Smooth muscle cell (in vitro differentiated cells): Measurements from ENCODE around the gene POLR2J2. TPM values are rescaled to one million over a fixed set of nuclear protein-coding genes. Genes with fewer than 3 reads are reported as not detected.
"Not testable (repeated sequence)": the region's sequence is repeated elsewhere in the genome, so short reads cannot be mapped to it uniquely, and the experiment has no call there.

Source experiments
- DNase-seq: peaks from one replicate; lab custom pipeline; 2025; ENCODE audit not compliant: unreplicated experiment; lab: John Stamatoyannopoulos, UW
- H2AFZ ChIP-seq: fragments of 200-600 bp; sonication (generic); 2 replicates; pipeline ENCODE4 v1.6.0; 2016; ENCODE audit warnings: antibody characterized with exemption, low read depth, mild to moderate bottlenecking
- H3F3A ChIP-seq: fragments of 200-600 bp; sonication (generic); 2 replicates; pipeline ENCODE4 v1.6.0; 2017; ENCODE audit warnings: antibody characterized with exemption, low read depth
- H3K27ac ChIP-seq: fragments of 200-600 bp; sonication (generic); 2 replicates; pipeline ENCODE4 v1.5.1; 2016; ENCODE audit warnings: low read depth, mild to moderate bottlenecking
- H3K27me3 ChIP-seq: fragments of 200-600 bp; sonication (generic); 2 replicates; pipeline ENCODE4 v1.6.1; 2016; ENCODE audit warnings: low read depth, mild to moderate bottlenecking
- H3K36me3 ChIP-seq: fragments of 200-600 bp; sonication (generic); 2 replicates; pipeline ENCODE4 v1.5.1; 2016; ENCODE audit warnings: low read depth
- H3K4me1 ChIP-seq: fragments of 200-600 bp; sonication (generic); 2 replicates; pipeline ENCODE4 v1.5.1; 2016; ENCODE audit warnings: low read depth
- H3K4me2 ChIP-seq: fragments of 200-600 bp; sonication (generic); 2 replicates; pipeline ENCODE4 v1.6.0; 2016; ENCODE audit warnings: mild to moderate bottlenecking
- H3K4me3 ChIP-seq: fragments of 200-600 bp; sonication (generic); 2 replicates; pipeline ENCODE4 v1.5.1; 2016; ENCODE audit warnings: mild to moderate bottlenecking
- H3K79me2 ChIP-seq: fragments of 200-600 bp; sonication (generic); 2 replicates; pipeline ENCODE4 v1.6.0; 2016; ENCODE audit warnings: low read depth, mild to moderate bottlenecking
- H3K9ac ChIP-seq: fragments of 200-600 bp; sonication (generic); 2 replicates; pipeline ENCODE4 v1.6.0; 2016; ENCODE audit warnings: low read depth
- H3K9me3 ChIP-seq: fragments of 200-600 bp; sonication (generic); replicated peaks from 2 replicates; pipeline ENCODE4 v1.5.1; 2016; ENCODE audit warnings: low read depth
- H4K20me1 ChIP-seq: fragments of 200-600 bp; sonication (generic); 2 replicates; pipeline ENCODE4 v1.6.0; 2016; ENCODE audit warnings: low read depth
- WGBS: methylation state at CpG from one replicate; pipeline ENCODE4 v1.1.7; 2016; ENCODE audit warnings: low lambda C conversion rate; 5-methylcytosine and 5-hydroxymethylcytosine counted together
- polyA plus RNA-seq: library from polyadenylated mRNA; unstranded; fragments of >200 nt; fragmentation: Nextera tagmentation; extraction: Ambion mirVana; gene quantifications from 2 replicates; pipeline ENCODE4 v1.2.1, GENCODE V29; 2016
- total RNA-seq: library from RNA; depleted of rRNA; stranded (reverse); fragments of >200 nt; gene quantifications from 2 replicates; pipeline ENCODE4 v1.2.3, GENCODE V29; 2014

Gene POLR2J2
- total and polyA plus RNA-seq, 2 experiments from 2014 or later = 0.10 to 2.9 TPM

DNA sequence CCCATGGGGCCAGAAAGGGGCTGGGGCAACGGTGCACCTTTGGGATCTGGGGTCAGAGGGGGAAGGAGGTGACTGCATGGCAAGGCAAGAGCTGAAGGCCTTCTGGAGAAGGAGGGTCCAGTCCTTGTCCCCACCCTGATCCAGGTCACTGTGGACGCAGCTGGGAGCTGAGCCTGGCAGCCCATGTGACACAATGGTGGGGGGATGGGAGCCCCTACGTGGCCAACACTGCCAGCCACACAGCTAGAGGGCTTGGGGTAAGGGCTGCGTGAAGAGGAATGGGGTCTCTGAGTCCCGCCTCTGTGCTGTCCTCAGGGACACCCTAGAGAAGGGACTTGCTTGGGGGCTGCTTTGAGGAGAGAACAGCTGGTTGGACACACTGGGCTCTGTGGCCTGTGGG, 9.3 kb upstream of the POLR2J2 start:
- not testable (repeated sequence) for H3K4me2 ChIP-seq, H3K9ac ChIP-seq, H3K4me3 ChIP-seq, H3K79me2 ChIP-seq, H3K9me3 ChIP-seq, H3K36me3 ChIP-seq, H2AFZ ChIP-seq, H3K27me3 ChIP-seq, H3K27ac ChIP-seq, H3F3A ChIP-seq, H4K20me1 ChIP-seq, DNase-seq, H3K4me1 ChIP-seq
- no CpG with 5 or more reads among the region's 5 CpGs for WGBS

DNA sequence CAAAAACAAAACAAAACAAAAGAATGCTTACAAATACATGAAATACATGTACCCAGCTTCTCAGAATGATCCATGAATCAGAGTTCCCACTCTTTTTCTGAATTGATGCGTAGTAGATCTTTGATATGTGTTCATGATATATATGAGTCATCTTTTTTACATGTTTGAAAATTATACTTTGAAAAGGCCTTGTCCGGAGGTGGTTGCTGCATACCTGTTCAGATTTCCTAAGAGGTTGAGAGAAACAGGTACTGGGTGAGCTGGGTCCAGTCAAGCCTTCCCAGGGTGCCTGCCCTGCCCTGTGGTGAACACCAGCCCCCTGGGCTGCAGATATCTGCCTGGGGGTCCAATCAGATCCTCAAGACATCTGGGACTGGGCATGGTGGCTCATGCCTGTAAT, 4.1 kb upstream of the POLR2J2 start:
- not testable (repeated sequence) for H3K4me1 ChIP-seq, H4K20me1 ChIP-seq, H3K9ac ChIP-seq, H3K9me3 ChIP-seq, H3K79me2 ChIP-seq, H3K27me3 ChIP-seq, H3K4me2 ChIP-seq, H3K4me3 ChIP-seq, H2AFZ ChIP-seq, DNase-seq, H3K27ac ChIP-seq, H3F3A ChIP-seq, H3K36me3 ChIP-seq
- WGBS = 100% methylated on average over 1 of the region's 2 CpGs

DNA sequence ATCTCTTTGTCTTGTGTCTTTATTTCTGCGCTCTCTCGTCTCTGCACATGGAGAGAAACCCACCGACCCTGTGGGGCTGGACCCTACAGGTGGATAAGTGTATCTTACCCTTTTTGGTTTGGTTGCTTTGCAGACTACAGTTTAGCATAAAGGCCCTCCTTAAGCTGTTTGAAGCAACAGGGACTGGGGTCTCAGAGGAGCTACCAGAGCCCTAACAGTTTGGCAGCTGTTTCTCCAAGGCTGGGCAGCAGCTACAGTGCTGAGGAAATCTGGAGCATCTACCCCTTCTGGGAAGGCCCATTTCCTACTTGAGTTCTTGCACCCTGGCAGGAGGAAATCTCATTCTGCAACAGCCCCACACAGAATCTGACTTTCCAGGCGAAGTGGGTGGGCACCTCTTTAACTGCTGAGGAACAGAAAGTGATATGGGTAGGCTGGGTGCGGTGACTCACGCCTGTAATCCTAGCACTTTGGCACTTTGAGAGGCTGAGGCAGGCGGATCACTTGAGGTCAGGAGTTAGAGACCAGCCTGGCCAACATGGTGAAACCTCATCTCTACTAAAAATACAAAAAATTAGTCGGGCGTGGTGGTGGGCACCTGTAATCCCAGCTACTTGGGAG, 2.1 kb upstream of the POLR2J2 start:
- H3K4me2 ChIP-seq, H3K27me3 ChIP-seq, H2AFZ ChIP-seq, H3K9ac ChIP-seq, H4K20me1 ChIP-seq, H3F3A ChIP-seq, H3K9me3 ChIP-seq, H3K4me3 ChIP-seq, H3K36me3 ChIP-seq, H3K27ac ChIP-seq, DNase-seq, H3K4me1 ChIP-seq, H3K79me2 ChIP-seq: not testable (repeated sequence)
- no CpG with 5 or more reads among the region's 9 CpGs for WGBS

DNA sequence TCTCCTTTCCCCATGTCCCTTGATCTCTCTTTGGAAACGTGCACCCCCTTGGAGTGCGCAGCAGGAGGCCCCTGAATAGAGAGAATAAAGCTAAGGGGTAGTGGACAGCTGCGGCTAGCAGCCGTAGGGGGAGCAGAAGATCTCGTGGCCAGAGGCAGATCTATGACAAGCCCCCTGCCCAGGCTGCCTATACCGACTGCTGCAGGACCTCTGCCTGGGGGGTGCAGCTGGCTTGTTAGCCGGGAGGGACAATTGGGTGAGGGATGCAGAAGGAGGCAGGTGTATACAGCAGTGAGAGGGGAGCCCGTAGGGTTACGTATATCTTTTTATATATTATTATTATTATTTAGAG, 469 bp upstream of the POLR2J2 start:
- WGBS = no CpG with 5 or more reads among the region's 9 CpGs
- H3F3A ChIP-seq, H2AFZ ChIP-seq, H3K9me3 ChIP-seq, H3K4me1 ChIP-seq, H3K27ac ChIP-seq, H3K27me3 ChIP-seq, H3K79me2 ChIP-seq, H4K20me1 ChIP-seq, DNase-seq, H3K36me3 ChIP-seq, H3K4me3 ChIP-seq, H3K4me2 ChIP-seq, H3K9ac ChIP-seq: not testable (repeated sequence)

DNA sequence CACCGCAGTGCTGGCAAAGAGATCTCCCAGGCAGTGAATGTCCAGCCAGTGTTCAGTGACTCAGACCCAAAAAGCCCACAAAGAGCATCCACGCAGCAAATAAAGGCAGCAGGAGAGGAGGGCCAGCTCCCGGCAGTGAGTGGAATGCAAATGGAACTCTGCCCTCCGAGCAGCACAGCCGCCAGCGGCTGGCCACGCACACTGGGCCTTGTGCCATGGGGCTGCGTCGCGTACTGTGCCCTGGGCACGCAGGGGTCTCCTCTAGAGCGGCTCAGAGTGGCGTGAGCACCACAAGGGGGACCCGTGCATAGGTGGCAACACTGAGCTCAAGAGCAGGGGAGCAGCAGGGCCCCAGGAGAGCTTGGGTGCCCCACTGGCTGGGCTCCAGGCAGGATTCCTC, 3.9 kb downstream of the POLR2J2 start:
- H3K27me3 ChIP-seq, H2AFZ ChIP-seq, H3K4me2 ChIP-seq, H3F3A ChIP-seq, H4K20me1 ChIP-seq, H3K4me1 ChIP-seq, H3K27ac ChIP-seq, DNase-seq, H3K36me3 ChIP-seq, H3K4me3 ChIP-seq, H3K9me3 ChIP-seq, H3K9ac ChIP-seq, H3K79me2 ChIP-seq: not testable (repeated sequence)
- 100% methylated on average over 2 of the region's 14 CpGs for WGBS

DNA sequence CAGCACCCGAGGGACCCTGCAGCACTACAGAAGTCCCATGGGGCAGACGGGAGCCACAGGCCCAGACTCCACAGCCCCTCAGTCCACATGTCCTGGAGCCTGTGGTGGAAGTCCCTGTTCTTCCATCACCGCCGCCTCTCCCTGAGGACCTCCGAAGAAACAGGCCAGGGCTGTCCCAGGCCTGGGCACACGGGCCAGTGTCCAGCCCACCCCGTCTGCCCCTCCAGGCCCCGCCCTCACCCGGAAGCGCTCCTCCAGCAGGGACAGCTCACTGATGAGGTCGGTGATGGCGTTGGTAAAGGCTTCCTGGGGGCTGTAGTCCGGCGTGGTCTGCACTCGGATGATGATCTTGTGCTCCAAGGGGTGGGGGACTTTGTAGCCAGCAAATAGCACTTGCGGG, 4.6 kb downstream of the POLR2J2 start:
- not testable (repeated sequence) for H3K4me2 ChIP-seq, H3K79me2 ChIP-seq, H3F3A ChIP-seq, H2AFZ ChIP-seq, H3K27ac ChIP-seq, H3K4me3 ChIP-seq, H3K4me1 ChIP-seq, DNase-seq, H3K36me3 ChIP-seq, H3K9ac ChIP-seq, H3K9me3 ChIP-seq, H3K27me3 ChIP-seq, H4K20me1 ChIP-seq
- no CpG with 5 or more reads among the region's 16 CpGs for WGBS

DNA sequence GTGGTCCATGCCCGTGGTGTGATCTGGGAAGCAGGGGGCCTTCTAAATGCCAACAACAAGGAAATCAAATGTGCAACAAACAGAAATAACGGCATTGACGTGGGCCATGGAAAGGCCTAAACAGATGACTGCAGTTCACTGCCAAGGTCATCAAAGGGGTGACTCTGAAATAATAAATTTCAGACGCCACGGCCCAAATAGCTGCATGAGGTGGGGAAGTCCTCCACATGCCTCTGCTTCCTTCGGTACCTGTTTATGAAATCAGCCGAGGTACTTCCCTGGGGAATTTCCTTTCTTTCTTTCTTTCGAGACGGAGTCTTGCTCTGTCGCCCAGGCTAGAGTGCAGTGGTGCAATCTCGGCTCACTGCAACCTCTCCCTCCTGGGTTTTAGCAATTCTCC, 6.7 kb downstream of the POLR2J2 start:
- not testable (repeated sequence) for H3K4me2 ChIP-seq, H2AFZ ChIP-seq, H3K4me1 ChIP-seq, H3K79me2 ChIP-seq, DNase-seq, H3K27ac ChIP-seq, H3K9ac ChIP-seq, H4K20me1 ChIP-seq, H3F3A ChIP-seq, H3K36me3 ChIP-seq, H3K27me3 ChIP-seq, H3K4me3 ChIP-seq, H3K9me3 ChIP-seq
- no CpG with 5 or more reads among the region's 11 CpGs for WGBS

DNA sequence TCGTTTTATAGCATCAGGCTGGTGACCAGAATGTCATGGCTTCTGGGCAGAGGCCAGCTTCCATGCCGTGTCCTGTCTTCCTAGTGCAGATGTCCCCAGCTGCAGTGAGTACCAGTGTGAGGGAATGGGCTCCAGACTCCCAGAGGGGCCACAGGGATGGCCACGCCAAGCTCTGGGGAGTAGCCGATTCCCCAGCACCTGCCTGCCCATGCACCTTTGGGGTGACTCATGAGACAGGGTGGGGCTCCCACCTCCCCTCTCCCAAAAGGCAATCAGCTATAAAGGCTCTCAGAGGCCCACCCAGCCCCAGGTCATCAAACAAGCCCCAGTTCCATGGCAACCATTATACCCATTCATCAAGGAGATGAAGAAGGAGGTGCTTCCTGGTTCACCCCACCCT, 21.5 kb downstream of the POLR2J2 start, which contains the start of gene SPDYE2B:
Gene SPDYE2B (plus strand): TSS at position 396 of the 400 bp plus-strand sequence. CDS start 2,030 bp downstream, outside the sequence.
- not testable (repeated sequence) for H2AFZ ChIP-seq, H3K9me3 ChIP-seq, H3K27me3 ChIP-seq, DNase-seq, H3K9ac ChIP-seq, H4K20me1 ChIP-seq, H3K36me3 ChIP-seq, H3K79me2 ChIP-seq, H3K4me1 ChIP-seq, H3F3A ChIP-seq, H3K4me3 ChIP-seq, H3K4me2 ChIP-seq, H3K27ac ChIP-seq
- no CpG with 5 or more reads among the region's 4 CpGs for WGBS

DNA sequence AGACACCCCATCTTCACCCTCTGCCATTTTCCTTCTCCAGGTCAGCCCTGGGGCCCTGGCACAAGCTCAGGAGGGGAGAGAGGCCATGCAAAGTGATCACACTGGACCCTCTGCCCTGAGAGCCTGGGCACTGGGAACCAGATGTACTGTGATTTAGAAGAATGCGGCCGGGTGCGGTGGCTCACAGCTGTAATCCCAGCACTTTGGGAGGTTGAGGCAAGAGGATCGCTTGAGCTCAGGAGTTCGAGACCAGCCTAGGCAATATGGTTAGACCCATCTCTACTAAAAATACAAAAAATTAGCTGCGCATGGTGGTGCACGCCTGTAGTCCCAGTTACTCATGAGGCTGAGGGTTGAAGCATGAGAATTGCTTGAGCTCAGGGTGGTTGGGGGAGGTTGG, 23.6 kb downstream of the POLR2J2 start:
- H3K79me2 ChIP-seq, H3K27ac ChIP-seq, H3K4me3 ChIP-seq, H3K27me3 ChIP-seq, H2AFZ ChIP-seq, H3F3A ChIP-seq, H3K4me1 ChIP-seq, DNase-seq, H3K9ac ChIP-seq, H3K4me2 ChIP-seq, H3K36me3 ChIP-seq, H3K9me3 ChIP-seq, H4K20me1 ChIP-seq: not testable (repeated sequence)
- WGBS = 95% methylated on average over 7 of the region's 7 CpGs
